Lung (tissue), 12 donors: ENCODE data around the gene HK3. TPM values are rescaled to one million over a fixed set of nuclear protein-coding genes. Genes with fewer than 3 reads are reported as not detected.

ENCODE experiments used
- ATAC-seq: fragments of 200-7000 bp; cut with Tn5 transposase; one replicate; pipeline ENCODE4 v1.9.1; 2020; ENCODE audit warnings: moderate number of reproducible peaks; ENCODE audit not compliant: insufficient read depth, low FRiP score
- DNase-seq, 3 donors: peaks; one replicate each; pipeline ENCODE4 v3.0.0-alpha.2; 2013 to 2017
- H3K27ac ChIP-seq, 2 donors: one replicate each; pipeline ENCODE4 v1.5.1; 2013; ENCODE audit warnings: mild to moderate bottlenecking in 2 of 2, moderate library complexity in 2 of 2, control low read depth in 1 of 2, inconsistent platforms in 1 of 2, low read depth in 1 of 2, low read length in 1 of 2
- H3K27me3 ChIP-seq, 3 donors: one replicate each; pipeline ENCODE4 v1.5.1; 2013; ENCODE audit warnings: low read length in 2 of 3; ENCODE audit not compliant: control insufficient read depth in 3 of 3, insufficient read depth in 3 of 3
- H3K36me3 ChIP-seq, 4 donors: one replicate each; pipeline ENCODE4 v1.5.1; 2013; ENCODE audit warnings: low read length in 4 of 4, mild to moderate bottlenecking in 1 of 4, moderate library complexity in 1 of 4; ENCODE audit not compliant: control insufficient read depth in 4 of 4, insufficient read depth in 4 of 4
- H3K4me1 ChIP-seq, 5 donors: one replicate each; pipeline ENCODE4 v1.5.1; 2013; ENCODE audit warnings: low read length in 5 of 5, mild to moderate bottlenecking in 2 of 5, moderate library complexity in 1 of 5; ENCODE audit not compliant: control insufficient read depth in 5 of 5, insufficient read depth in 5 of 5
- H3K4me3 ChIP-seq: one replicate; pipeline ENCODE4 v1.5.1; 2013; ENCODE audit warnings: mild to moderate bottlenecking, control low read depth, moderate library complexity
- H3K9ac ChIP-seq, 2 donors: one replicate each; pipeline ENCODE4 v1.5.1; 2013; ENCODE audit warnings: low read length in 2 of 2, control low read depth in 1 of 2; ENCODE audit not compliant: insufficient read depth in 1 of 2
- H3K9me3 ChIP-seq, 4 donors: one replicate each; pipeline ENCODE4 v1.5.1; 2013; ENCODE audit warnings: low read length in 3 of 4, mild to moderate bottlenecking in 1 of 4, moderate library complexity in 1 of 4; ENCODE audit not compliant: control insufficient read depth in 4 of 4, insufficient read depth in 3 of 4
- WGBS, 2 donors: extraction: QIAGEN DNeasy Blood & Tissue Kit; methylation state at CpG; one replicate each; pipeline ENCODE4 v1.1.7; 2013; 5-methylcytosine and 5-hydroxymethylcytosine counted together
- polyA plus RNA-seq, 2 donors: library from polyadenylated mRNA; stranded (reverse); fragments of 200-250 nt; gene quantifications; one replicate each; pipeline ENCODE4 v1.2.1, GENCODE V29; 2013
- total RNA-seq, 2 donors: library from RNA; depleted of rRNA in 1 of 2; stranded (reverse); fragments of >200 nt in 1 of 2; gene quantifications; one replicate each; pipeline ENCODE4 v1.2.1, GENCODE V29; 2014 to 2021
- TF ChIP-seq, protein P1 (sequence below): IDR thresholded peaks from 2 replicates; pipeline ENCODE4 v1.5.1; 2012; ENCODE audit warnings: mild to moderate bottlenecking; ENCODE audit errors: control extremely low read depth, extremely low read depth
- donor health status: control.
- donor health status: control.
- donor health status: Bipolar disorder and iron deficiency.
- donor health status: healthy.
- donor health status: DM: yes; HTN: yes; CAD: no.

HK3 gene
- total and polyA plus RNA-seq, 4 donors = 9.2 to 260 (median 83.8) TPM

DNA sequence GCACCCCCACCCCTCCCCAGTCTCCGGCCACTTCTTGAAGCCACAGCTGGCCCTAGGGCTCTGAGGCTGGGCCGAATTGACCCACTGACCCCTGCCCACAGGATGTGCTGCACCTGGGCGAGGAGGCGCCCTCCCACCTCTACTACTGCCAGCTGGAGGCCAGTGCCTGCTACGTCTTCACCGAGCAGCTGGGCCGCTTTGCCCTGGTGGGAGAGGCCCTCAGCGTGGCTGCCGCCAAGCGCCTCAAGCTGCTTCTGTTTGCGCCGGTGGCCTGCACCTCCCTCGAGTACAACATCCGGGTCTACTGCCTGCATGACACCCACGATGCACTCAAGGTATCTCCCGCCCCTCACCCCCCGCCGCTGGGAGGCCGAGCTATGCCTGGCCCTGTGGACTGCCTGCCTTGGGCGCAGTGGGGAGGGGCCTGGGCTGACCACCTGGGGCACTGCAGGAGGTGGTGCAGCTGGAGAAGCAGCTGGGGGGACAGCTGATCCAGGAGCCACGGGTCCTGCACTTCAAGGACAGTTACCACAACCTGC, 21.3 kb downstream of the HK3 start:
- peaks cover 5 to 24% (median 7%) of the 10 kb centered on the region in 3 donors for H3K27me3 ChIP-seq
- TF ChIP-seq, protein P1, sequence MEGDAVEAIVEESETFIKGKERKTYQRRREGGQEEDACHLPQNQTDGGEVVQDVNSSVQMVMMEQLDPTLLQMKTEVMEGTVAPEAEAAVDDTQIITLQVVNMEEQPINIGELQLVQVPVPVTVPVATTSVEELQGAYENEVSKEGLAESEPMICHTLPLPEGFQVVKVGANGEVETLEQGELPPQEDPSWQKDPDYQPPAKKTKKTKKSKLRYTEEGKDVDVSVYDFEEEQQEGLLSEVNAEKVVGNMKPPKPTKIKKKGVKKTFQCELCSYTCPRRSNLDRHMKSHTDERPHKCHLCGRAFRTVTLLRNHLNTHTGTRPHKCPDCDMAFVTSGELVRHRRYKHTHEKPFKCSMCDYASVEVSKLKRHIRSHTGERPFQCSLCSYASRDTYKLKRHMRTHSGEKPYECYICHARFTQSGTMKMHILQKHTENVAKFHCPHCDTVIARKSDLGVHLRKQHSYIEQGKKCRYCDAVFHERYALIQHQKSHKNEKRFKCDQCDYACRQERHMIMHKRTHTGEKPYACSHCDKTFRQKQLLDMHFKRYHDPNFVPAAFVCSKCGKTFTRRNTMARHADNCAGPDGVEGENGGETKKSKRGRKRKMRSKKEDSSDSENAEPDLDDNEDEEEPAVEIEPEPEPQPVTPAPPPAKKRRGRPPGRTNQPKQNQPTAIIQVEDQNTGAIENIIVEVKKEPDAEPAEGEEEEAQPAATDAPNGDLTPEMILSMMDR = no peak
- no peaks in the 10 kb centered on the region for H3K36me3 ChIP-seq
- H3K27ac ChIP-seq = no peak overlapping the region
- no peak for ATAC-seq
- WGBS, 2 donors = 71 to 88% methylated on average over 20 to 21 of the region's 21 CpGs
- H3K4me3 ChIP-seq = no peak overlapping the region
- no peak overlapping the region for H3K9ac ChIP-seq
- DNase-seq = no peak
- peaks cover 0 to 2% (median 0%) of the 10 kb centered on the region in 4 donors for H3K9me3 ChIP-seq
- peaks cover 0 to 4% (median 0%) of the 10 kb centered on the region in 5 donors for H3K4me1 ChIP-seq

DNA sequence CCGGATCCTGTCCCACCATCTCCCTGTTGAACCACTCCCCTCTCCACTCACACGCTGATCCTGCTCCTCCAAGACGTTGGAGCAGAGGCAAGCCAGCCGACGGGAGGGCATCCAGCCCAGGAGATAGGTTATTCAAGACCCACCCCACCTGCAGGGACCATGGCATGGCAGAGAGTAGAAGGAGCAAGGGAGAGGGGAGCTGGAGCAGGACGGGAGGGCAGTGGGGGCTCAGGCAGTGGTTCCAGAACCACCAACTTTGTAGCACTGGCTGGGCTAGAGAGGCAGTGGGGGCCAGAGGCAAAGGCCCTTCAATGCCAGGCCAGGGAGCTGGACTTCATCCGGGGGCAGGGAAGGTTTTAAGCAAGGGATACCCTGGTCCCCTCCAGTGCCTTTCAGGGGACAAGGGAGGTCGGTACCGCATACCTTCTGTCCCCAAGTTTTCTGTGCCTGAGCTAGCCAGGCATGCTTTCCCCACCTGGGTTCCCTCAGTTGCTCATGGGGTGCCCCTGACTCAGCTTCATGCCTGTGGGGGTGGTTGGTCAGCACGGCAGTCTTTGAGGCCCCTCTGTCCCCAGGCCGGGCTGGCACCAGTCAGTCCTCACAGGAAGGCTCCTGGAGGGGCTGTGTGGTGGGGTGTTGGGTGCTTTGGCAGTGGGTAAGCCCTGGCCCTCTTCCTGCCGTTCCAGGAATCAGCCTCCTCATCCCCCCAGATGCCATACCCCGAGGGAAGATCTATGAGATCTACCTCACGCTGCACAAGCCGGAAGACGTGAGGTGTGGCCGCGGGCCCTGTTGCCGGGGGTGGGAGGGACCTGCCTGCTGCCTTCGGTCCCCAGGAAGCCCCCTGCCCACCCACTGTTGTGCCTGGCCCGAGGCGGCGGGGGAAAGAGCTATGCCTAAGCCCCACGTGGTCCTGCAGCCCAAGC, 22.4 kb downstream of the HK3 start:
- Histone ChIP-seq H3K4me1 (peaks cover 0 to 4% (median 0%) of the 10 kb centered on the region in 5 donors), H3K4me3 (no peak overlapping the region), H3K9ac (no peak overlapping the region), H3K27ac (no peak overlapping the region), H3K36me3 (no peaks in the 10 kb centered on the region), H3K27me3 (peaks cover 5 to 24% (median 7%) of the 10 kb centered on the region in 3 donors), H3K9me3 (peaks cover 0 to 2% (median 0%) of the 10 kb centered on the region in 4 donors)
- TF ChIP-seq, protein P1 = no peak
- DNase-seq (no peak), ATAC-seq (no peak)
- 66 to 77% methylated on average over 24 of the region's 24 CpGs for WGBS, 2 donors

DNA sequence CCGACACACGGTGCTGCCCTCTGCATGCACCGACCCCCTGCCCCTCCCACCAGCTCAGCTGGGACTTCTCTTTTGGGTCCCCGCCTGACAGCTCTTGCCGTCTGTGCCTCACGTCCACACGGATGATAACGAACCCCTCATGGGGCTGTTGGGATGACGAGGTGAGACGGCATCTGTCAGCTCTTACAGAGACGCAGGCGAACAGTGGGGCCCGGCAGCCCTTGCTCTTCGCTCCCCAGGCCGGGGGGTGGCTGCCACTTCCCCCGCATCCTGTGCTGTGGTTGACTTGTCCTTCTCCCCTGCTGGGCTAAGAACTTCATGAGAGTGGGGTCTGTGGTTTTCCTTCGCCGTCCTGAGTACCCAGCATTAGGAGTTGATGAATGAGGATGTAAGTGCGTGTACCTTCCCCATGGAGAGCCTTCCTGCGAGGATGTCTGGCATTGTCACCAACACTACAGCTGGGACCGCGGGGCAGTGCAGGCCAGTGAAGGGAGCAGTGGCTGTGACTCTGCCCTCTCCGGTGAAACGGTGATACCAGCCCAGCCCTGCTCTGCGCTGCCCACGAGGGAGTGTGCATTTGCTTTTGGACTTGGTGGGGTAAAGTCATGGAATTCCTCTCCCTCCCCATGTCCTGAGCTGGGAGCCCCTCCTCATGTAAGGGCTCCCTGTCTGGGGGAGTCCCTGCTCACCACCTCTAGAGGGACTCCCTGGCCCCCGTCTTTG, 23.2 kb downstream of the HK3 start:
- Histone ChIP-seq H3K4me3 (no peak overlapping the region), H3K9ac (no peak overlapping the region), H3K36me3 (no peaks in the 10 kb centered on the region), H3K9me3 (peaks cover 0 to 2% (median 0%) of the 10 kb centered on the region in 4 donors), H3K4me1 (peaks cover 0 to 4% (median 0%) of the 10 kb centered on the region in 5 donors), H3K27ac (no peak overlapping the region), H3K27me3 (peaks cover 5 to 24% (median 7%) of the 10 kb centered on the region in 3 donors)
- WGBS, 2 donors = 15 to 18% methylated on average over 27 of the region's 27 CpGs
- ATAC-seq (no peak), DNase-seq (no peak)
- TF ChIP-seq, protein P1 = no peak
